ENCODE results near the gene NOP53. TPM values are rescaled to one million over a fixed set of nuclear protein-coding genes. Genes with fewer than 3 reads are reported as not detected.

Gene NOP53
- total and polyA plus RNA-seq, 4 donors, result 25.8 to 85.5 (median 38.6) TPM

- TF ChIP-seq ZBTB33 (IDR thresholded peaks at IDR 0.05), result no peak
- no peak for TF ChIP-seq TAF1 (conservative IDR thresholded peaks at IDR 0.05)
- TF ChIP-seq RXRA (IDR thresholded peaks at IDR 0.05), result no peak
- TF ChIP-seq FOXA2 (IDR thresholded peaks at IDR 0.05), result no peak
- no peak for TF ChIP-seq CTCF (IDR thresholded peaks at IDR 0.05; ENCODE audit: low read depth, low read length, missing input control)
- no peak for TF ChIP-seq NR2F2 (IDR thresholded peaks at IDR 0.05)
- TF ChIP-seq YY1 (IDR thresholded peaks at IDR 0.05), result no peak
These were observed 9.1 kb downstream of the NOP53 start (continued) for GRCh38 chr19:47754206-47755064.

- no peak for TF ChIP-seq ZBTB33 (IDR thresholded peaks at IDR 0.05)
- TF ChIP-seq HNF4G (IDR thresholded peaks at IDR 0.05), result no peak
- TF ChIP-seq MAX (IDR thresholded peaks at IDR 0.05), result no peak
- TF ChIP-seq GABPA (IDR thresholded peaks at IDR 0.05 in 1 of 2, conservative IDR thresholded peaks at IDR 0.05 in 1 of 2), result no peak
- peaks cover 31 to 63% (median 35%) of the 10 kb centered on the region in 4 donors for H3K36me3 ChIP-seq (ENCODE audit: control insufficient read depth in 4 of 4, insufficient read depth in 3 of 4, low read depth in 1 of 4, low read length in 3 of 4)
- H3K9me3 ChIP-seq (ENCODE audit: control insufficient read depth in 4 of 4, low read length in 3 of 4), result no peaks in the 10 kb centered on the region
- H3K4me1 ChIP-seq (ENCODE audit: control insufficient read depth in 4 of 4, insufficient read depth in 4 of 4, low read length in 3 of 4), result peaks cover 0 to 28% (median 22%) of the 10 kb centered on the region in 4 donors
- DNase-seq (ENCODE audit: low spot score), result no peak
- WGBS, result 91% methylated on average over 36 of the region's 36 CpGs
- H3K27ac ChIP-seq (ENCODE audit: low read depth in 1 of 2, low read length in 2 of 2), result no peak overlapping the region
- no peaks in the 10 kb centered on the region for H3K27me3 ChIP-seq (ENCODE audit: control insufficient read depth in 4 of 4, insufficient read depth in 4 of 4, low read length in 3 of 4)
- no peak overlapping the region for H3K9ac ChIP-seq (ENCODE audit: low read depth in 1 of 2, low read length in 2 of 2)
- H3K4me3 ChIP-seq (ENCODE audit: low read depth in 1 of 3, low read length in 3 of 3), result no peak overlapping the region
These were observed 9.9 kb downstream of the NOP53 start for GRCh38 chr19:47755065-47755761.
